Duodenal mucosa (tissue), 2 donors: ENCODE data around the gene ROR2.
"Not testable (repeated sequence)": the region's sequence is repeated elsewhere in the genome, so short reads cannot be mapped to it uniquely, and the experiment has no call there.

ENCODE experiments used
- H3K27ac ChIP-seq: one replicate; pipeline ENCODE4 v1.7.0; 2013; ENCODE audit warnings: low read depth, low read length
- H3K27me3 ChIP-seq, 2 donors: one replicate each; pipeline ENCODE4 v1.7.0; 2013; ENCODE audit warnings: low read length in 2 of 2, control low read depth in 1 of 2; ENCODE audit not compliant: insufficient read depth in 2 of 2, control insufficient read depth in 1 of 2
- H3K36me3 ChIP-seq, 2 donors: one replicate each; pipeline ENCODE4 v1.7.0; 2013; ENCODE audit warnings: low read length in 2 of 2, control low read depth in 1 of 2; ENCODE audit not compliant: insufficient read depth in 2 of 2, control insufficient read depth in 1 of 2
- H3K4me1 ChIP-seq, 2 donors: one replicate each; pipeline ENCODE4 v1.7.0; 2013; ENCODE audit warnings: low read length in 2 of 2, control low read depth in 1 of 2; ENCODE audit not compliant: insufficient read depth in 2 of 2, control insufficient read depth in 1 of 2
- H3K4me3 ChIP-seq, 2 donors: one replicate each; pipeline ENCODE4 v1.7.0; 2013; ENCODE audit warnings: low read length in 2 of 2, low read depth in 1 of 2
- H3K9ac ChIP-seq, 2 donors: one replicate each; pipeline ENCODE4 v1.7.0; 2013; ENCODE audit warnings: low read length in 2 of 2, low read depth in 1 of 2
- H3K9me3 ChIP-seq, 2 donors: one replicate each; pipeline ENCODE4 v1.7.0; 2013; ENCODE audit warnings: low read length in 2 of 2, control low read depth in 1 of 2; ENCODE audit not compliant: control insufficient read depth in 1 of 2

ROR2 gene

GRCh38 chr9:91911657-91912056 lies 38.4 kb downstream of the ROR2 start:
- H3K4me3 ChIP-seq, result no peak overlapping the region
- H3K9me3 ChIP-seq, result no peaks in the 10 kb centered on the region
- H3K27me3 ChIP-seq, result peaks cover 0 to 5% of the 10 kb centered on the region in 2 donors
- H3K36me3 ChIP-seq, result no peaks in the 10 kb centered on the region
- no peak overlapping the region for H3K27ac ChIP-seq
- H3K4me1 ChIP-seq, result peaks cover 0 to 4% of the 10 kb centered on the region in 2 donors
- H3K9ac ChIP-seq, result no peak overlapping the region

- not testable (repeated sequence) for H3K9me3 ChIP-seq
Observed at GRCh38 chr9:91909256-91909655, 40.8 kb downstream of the ROR2 start.

GRCh38 chr9:91908746-91909145 lies 41.3 kb downstream of the ROR2 start:
- peaks cover 12 to 17% of the 10 kb centered on the region in 2 donors for H3K4me1 ChIP-seq

More at GRCh38 chr9:91909256-91909655, 40.8 kb downstream of the ROR2 start:
- H3K27me3 ChIP-seq, H3K9ac ChIP-seq, H3K27ac ChIP-seq, H3K36me3 ChIP-seq, H3K4me3 ChIP-seq: not testable (repeated sequence)
- H3K4me1 ChIP-seq, result peaks cover 12 to 17% of the 10 kb centered on the region in 2 donors

GRCh38 chr9:91908293-91908623 lies 41.8 kb downstream of the ROR2 start:
- Histone ChIP-seq H3K27ac (no peak overlapping the region), H3K4me1 (peaks cover 12 to 17% of the 10 kb centered on the region in 2 donors), H3K4me3 (no peak overlapping the region), H3K27me3 (peaks cover 0 to 5% of the 10 kb centered on the region in 2 donors), H3K9me3 (no peaks in the 10 kb centered on the region), H3K36me3 (no peaks in the 10 kb centered on the region), H3K9ac (no peak overlapping the region)

More at GRCh38 chr9:91908746-91909145, 41.3 kb downstream of the ROR2 start:
- no peaks in the 10 kb centered on the region for H3K9me3 ChIP-seq
- no peaks in the 10 kb centered on the region for H3K36me3 ChIP-seq
- H3K4me3 ChIP-seq, result no peak overlapping the region
- H3K9ac ChIP-seq, result no peak overlapping the region
- H3K27me3 ChIP-seq, result peaks cover 0 to 5% of the 10 kb centered on the region in 2 donors
- no peak overlapping the region for H3K27ac ChIP-seq

GRCh38 chr9:91907484-91908292 lies 42.3 kb downstream of the ROR2 start:
- Histone ChIP-seq H3K9me3 (no peaks in the 10 kb centered on the region), H3K4me3 (no peak overlapping the region), H3K36me3 (no peaks in the 10 kb centered on the region), H3K9ac (no peak overlapping the region), H3K4me1 (peaks cover 13 to 17% of the 10 kb centered on the region in 2 donors), H3K27ac (no peak overlapping the region), H3K27me3 (peaks cover 0 to 5% of the 10 kb centered on the region in 2 donors)

- Histone ChIP-seq H3K9ac (peak overlapping the region in 1 of 2 donors; percentile 63), H3K27ac (no peak overlapping the region)
Observed at GRCh38 chr9:91905991-91906469, 44.0 kb downstream of the ROR2 start.

GRCh38 chr9:91905237-91905650 lies 44.8 kb downstream of the ROR2 start:
- H3K36me3 ChIP-seq, result no peaks in the 10 kb centered on the region
- no peak overlapping the region for H3K27ac ChIP-seq
- peak overlapping the region in 1 of 2 donors; percentile 12 for H3K4me3 ChIP-seq
- H3K9me3 ChIP-seq, result no peaks in the 10 kb centered on the region
- H3K27me3 ChIP-seq, result peaks cover 0 to 5% of the 10 kb centered on the region in 2 donors
- H3K9ac ChIP-seq, result no peak overlapping the region
- H3K4me1 ChIP-seq, result peaks cover 27 to 31% of the 10 kb centered on the region in 2 donors

More at GRCh38 chr9:91905991-91906469, 44.0 kb downstream of the ROR2 start:
- H3K4me3 ChIP-seq, result peak overlapping the region; percentile 69 to 86
- peaks cover 0 to 5% of the 10 kb centered on the region in 2 donors for H3K27me3 ChIP-seq
- H3K4me1 ChIP-seq, result peaks cover 20 to 23% of the 10 kb centered on the region in 2 donors
- no peaks in the 10 kb centered on the region for H3K36me3 ChIP-seq
- no peaks in the 10 kb centered on the region for H3K9me3 ChIP-seq

GRCh38 chr9:91904588-91905236 lies 45.3 kb downstream of the ROR2 start:
- Histone ChIP-seq H3K4me3 (no peak overlapping the region), H3K4me1 (peaks cover 33 to 36% of the 10 kb centered on the region in 2 donors), H3K9ac (no peak overlapping the region), H3K9me3 (no peaks in the 10 kb centered on the region), H3K27ac (no peak overlapping the region), H3K27me3 (peaks cover 0 to 5% of the 10 kb centered on the region in 2 donors), H3K36me3 (no peaks in the 10 kb centered on the region)

- H3K27ac ChIP-seq, result no peak overlapping the region
- no peak overlapping the region for H3K4me3 ChIP-seq
- H3K9me3 ChIP-seq, result no peaks in the 10 kb centered on the region
- peaks cover 0 to 5% of the 10 kb centered on the region in 2 donors for H3K27me3 ChIP-seq
- H3K36me3 ChIP-seq, result no peaks in the 10 kb centered on the region
- H3K9ac ChIP-seq, result no peak overlapping the region
- peaks cover 47 to 50% of the 10 kb centered on the region in 2 donors for H3K4me1 ChIP-seq
Observed at GRCh38 chr9:91903126-91903911, 46.7 kb downstream of the ROR2 start.
